CD4-positive, alpha-beta T cell treated with Interferon gamma for 1 hour (primary cell): Measurements from ENCODE around the gene NIT2.
"Not testable (repeated sequence)": the region's sequence is repeated elsewhere in the genome, so short reads cannot be mapped to it uniquely, and the experiment has no call there.

Experiments used
- DNase-seq: peaks from one replicate; pipeline ENCODE4 v3.0.0-alpha.2; 2020

The NIT2 gene

DNA sequence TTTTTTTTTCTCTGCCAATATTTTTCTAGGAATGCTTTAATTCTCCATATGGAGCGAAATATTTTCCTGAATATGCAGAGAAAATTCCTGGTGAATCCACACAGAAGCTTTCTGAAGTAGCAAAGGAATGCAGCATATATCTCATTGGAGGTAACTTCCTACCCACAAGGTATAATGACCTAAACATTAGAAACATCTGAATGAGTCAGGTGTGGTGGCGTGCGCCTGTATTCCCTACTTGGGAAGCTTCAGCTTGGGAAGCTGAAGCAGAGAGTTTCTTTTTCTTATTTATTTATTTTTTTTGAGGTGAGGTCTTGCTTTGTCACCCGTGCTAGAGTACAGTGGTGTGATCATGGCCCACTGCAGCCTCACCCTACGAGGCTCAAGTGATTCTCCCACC, 5.2 kb downstream of the NIT2 start:
- DNase-seq, result no peak

DNA sequence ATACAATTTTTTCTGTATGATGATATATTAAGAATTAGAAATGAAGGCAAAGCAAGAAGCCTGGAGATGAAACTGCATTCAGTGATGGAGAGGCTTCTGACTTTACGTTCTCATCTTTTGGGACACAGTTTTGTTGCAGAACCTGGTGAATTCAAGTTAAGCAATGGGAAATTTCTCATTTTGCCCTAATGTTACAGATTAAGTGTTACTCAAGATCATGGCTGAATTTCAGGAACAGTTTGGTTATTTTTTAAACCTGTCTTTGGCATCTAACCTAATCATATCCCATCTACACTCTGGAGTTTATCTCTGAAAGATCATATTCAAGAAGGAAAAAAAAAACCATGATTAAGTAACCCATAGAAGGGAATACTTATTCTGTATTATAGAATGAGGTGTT, 6.0 kb downstream of the NIT2 start:
- DNase-seq, result no peak

DNA sequence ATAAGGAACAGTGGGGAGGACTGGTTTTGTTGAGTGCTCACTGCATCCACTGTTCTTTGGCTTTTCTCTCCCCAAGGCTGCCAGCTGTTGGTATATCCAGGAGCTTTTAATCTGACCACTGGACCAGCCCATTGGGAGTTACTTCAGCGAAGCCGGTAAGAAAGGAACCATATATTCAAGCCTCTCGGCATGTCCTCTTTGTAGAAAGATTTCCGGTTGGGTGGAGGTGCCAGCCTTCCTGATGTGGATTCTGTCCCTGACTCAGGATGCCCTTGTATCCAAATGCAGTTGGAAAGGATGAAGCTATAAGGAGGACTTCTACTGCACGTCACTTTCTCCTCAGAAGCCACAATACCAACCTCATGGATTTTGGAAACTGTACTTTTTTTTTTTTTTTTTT, 14.2 kb downstream of the NIT2 start:
- no peak for DNase-seq

DNA sequence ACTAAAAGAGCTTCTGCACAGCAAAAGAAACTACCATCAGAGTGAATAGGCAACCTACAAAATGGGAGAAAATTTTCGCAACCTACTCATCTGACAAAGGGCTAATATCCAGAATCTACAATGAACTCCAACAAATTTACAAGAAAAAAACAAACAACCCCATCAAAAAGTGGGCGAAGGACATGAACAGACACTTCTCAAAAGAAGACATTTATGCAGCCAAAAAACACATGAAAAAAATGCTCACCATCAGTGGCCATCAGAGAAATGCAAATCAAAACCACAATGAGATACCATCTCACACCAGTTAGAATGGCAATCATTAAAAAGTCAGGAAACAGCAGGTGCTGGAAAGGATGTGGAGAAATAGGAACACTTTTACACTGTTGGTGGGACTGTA, 17.2 kb downstream of the NIT2 start:
- DNase-seq, result not testable (repeated sequence)

DNA sequence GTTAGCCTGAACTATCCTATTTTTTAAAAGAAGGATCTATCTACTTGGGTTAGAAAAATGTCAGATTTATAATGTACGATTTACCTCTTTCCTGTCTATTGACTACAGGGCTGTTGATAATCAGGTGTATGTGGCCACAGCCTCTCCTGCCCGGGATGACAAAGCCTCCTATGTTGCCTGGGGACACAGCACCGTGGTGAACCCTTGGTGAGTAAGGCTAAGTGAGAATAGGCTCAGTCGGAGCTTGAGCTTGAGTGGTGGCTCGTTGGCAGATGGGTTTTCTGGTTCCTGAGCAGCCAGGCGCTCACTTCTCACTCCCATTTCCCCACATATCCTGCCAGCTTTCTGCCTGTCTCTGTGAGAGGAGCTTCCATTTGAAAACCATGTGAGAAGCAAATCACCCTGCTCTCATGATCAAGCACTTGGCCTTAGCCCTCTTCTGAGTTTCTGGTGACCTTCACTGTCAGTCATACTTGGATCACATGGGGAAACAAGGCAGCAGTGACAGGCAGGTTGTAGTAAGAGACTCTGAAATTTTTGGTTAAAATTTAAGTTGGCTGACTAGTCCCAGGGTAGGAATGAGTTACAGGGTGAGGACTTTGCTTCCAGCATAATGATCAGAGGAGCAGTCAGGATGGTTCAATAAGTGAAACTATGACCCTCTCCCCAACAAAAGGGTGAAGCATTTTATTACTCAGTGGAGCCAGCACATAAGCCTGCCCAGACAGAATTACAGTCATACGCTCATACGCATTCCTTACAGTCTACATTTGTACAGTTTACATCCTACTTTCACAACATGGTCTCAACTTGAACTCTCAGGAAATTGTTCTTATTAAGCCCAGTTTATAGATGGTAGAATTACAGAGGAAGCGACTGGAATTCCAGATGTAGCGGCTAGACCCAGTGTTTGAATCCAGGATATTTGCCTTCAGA, 18.0 kb downstream of the NIT2 start:
- DNase-seq, result no peak

DNA sequence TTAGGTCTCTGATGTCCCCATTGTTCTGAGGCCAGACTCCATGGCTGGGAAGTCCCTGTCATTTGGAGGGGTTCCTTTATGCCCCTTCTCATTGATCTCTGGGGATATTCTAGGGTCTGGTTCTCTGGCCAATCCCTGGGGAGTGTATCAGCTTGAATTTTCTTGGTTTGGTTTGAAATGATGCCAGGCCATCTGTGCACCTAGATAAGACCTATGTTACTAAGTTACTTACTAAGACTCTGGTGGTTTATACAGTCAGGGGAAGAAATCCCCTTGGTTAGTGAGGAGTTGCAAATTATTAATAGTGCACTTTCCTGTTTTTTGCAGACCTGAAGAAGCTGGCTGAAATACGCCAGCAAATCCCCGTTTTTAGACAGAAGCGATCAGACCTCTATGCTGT, 20.3 kb downstream of the NIT2 start:
- DNase-seq, result no peak

DNA sequence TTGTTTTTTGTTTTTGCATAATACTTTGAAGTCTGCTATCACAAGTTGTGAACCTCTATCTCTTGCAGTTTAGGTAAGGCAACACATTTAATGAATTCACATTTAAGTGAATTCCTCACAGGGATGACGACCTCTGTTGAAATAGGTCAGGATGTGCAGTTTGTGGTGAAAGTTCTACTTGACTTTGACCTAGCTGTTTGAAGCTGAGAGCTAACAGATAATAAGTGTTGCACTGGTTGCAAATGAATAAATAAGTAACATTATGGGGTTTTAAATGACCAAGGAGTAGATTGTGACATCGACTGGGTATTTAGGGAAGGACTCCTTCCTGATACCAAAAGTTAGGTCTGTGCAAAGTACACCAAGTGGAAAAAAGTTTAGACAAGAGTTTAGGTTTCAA, 23.9 kb downstream of the NIT2 start:
- DNase-seq, result no peak

DNA sequence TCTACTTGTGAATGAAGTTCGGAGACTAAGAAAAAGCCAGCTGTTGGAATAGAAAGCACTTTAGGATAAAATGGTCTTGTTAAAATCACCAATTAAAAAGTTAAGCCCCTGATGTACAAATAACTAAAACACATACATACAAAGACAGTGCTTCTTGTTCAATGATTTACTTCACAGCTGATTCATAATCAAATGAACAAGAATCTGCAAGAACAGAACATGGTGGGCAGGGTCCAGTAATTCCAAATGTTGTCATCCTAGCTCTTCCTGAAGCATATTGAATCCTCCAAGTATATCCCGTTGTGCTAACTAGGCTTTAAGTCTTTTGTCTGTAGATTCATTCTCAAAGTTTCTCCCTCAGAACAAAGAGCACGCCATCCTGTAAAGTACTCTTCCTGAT, 24.5 kb downstream of the NIT2 start:
- no peak for DNase-seq

DNA sequence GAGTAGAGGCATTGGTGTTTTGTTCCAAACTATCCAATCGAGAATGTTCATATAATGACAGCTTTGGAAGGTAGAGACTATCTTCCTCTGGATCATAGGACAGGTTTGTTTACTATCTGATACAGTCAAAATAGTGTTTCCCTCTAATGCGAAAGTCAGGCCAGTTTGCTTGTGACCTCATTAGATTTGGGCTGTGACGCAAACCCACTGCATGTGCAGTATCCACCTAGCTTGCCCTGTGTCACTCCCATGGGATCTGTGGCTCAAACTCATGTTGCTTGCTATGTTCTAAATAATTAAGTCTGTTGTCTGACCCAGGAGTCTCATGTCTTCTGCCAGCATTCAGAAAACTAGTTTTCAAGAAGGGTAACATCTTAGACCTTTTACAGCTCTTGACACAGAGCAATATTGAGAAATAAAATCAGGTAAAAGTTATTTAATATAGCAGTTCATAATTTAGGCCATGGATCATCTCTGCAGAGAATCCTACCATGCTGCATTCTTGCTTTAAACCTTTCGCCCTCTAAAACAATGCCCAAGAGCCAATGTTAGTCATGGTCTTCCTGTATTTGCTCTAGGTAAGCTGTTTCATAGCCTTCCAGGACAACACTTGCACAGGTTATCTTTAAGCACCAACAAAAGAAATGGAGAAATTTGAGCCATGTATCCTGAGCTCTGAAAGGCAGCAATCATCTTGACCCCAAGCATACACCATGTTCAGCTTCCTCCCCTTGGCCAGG, 26.4 kb downstream of the NIT2 start:
- no peak for DNase-seq

DNA sequence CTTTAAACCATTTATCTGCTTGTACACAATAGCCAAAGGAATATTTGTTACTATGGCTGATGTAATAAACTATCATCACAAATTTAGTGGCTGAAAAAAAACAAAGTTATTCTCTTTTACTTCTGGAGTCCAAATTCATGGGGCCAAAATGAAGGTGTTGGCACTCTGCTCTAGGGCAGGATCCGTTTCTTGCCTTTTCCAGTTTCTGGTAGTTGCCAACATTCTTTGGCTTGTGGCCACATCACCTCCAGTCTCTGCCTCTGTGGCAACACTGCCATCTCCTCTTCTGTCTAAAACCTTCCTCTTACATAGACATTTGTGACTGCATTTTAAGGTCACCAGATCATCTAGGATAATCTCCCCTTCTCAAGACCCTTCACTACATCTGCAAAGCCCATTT, 27.3 kb downstream of the NIT2 start:
- DNase-seq, result no peak

DNA sequence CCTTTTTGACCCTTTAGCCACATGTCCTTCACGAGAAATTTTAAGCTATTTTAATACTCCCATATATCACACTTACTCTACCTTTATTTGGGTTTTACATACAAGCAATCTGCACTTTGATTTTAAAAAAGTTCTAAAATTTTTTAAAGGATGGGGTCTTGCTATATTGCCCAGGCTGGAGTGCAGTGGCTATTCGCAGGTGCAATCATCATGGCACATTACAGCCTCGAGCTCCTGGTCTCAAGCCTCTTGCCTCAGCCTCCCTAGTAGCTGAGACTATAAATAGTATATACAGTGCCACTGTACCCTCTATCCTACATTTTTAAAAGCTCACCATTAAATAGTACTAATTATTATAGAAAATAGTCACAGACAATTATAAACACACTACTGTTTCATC, 29.9 kb downstream of the NIT2 start:
- DNase-seq, result no peak

DNA sequence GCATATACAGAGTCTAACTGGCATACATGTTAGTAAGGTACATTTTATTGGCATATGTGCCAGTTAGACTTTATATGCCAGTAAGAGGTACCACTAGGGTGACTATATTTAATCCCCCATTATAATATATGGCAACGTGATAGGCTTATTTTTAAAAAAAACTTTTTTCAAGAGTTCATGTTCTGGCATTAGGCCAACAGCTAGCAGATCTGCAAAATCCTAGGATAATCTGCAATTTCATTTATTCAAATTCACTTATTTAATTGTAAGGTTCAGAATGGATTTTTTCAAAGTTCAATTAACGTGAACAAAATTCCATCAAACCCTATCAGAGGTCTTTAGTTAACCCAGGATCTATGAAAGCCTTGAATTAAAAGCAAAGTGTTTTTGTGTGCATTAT, 31.9 kb downstream of the NIT2 start:
- DNase-seq, result no peak

DNA sequence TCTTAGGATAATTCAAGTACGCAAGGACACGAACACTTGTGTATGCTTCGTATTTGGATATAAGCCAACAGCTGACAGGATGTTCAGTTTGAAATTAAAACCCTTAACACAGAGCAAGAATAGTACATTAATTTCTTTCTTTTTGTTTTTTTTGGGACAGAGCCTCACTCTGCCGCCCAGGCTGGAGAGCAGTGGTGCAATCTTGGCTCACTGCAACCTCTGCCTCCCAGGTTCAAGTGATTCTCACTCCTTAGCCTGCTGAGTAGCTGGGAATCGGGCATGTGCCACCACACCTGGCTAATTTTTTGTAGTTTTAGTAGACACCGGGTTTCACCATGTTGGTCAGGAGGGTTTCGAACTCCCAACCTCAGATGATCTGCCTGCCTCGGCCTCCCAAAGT, 33.9 kb downstream of the NIT2 start:
- no peak for DNase-seq

DNA sequence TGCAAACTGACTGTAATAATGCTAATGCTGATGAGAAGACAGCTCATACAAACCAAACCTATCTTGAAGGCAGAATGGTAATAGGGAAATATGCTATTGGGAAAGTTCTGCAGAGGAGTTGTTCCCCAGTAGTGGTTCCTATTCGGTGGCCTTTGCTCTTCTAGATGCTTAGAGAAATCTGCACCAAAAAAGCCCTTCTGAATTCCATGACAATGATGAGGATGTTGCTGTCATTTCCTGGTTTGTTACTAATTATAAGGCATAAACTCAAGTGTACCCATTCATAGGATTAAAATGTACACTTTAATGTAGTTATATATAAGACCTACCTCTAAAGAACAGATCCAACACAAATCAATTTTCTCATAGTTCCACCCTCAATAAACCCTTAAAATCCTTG, 36.2 kb downstream of the NIT2 start:
- no peak for DNase-seq

DNA sequence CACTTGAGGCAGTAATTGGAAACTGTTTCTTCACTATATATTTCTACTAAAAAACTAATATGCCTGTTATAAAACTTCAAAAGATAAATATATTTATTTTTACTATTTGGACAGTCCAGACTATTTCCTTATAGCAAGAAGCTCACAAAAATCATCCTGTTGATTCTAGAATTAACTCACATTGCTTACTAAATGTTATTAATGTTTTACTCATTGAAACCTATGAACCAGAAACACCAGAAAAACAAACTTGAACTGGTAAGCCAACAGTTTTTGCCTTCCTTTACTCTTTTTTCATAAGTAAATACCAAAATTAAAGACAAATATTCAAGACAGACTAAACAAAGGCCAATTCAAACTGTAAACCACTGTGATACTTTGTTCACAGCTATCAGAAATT, 40.0 kb downstream of the NIT2 start:
- no peak for DNase-seq

DNA sequence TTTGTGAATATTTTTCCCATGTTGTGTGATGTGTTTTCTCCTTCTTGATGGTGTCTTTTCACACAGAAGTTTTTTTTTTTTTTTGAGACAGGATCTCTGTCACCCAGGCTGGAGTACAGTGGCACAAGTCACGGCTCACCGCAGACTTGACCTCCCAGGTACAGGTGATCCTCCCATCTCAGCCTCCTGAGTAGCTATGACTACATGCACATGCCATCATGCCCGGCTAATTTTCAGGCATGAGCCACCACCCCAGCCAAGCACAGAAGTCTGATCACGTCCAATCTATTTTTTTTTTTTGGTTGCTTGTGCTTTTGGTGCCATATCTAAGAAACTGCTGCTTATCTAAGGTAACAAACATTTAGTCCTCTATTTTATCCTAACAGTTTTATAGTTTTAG, 41.7 kb downstream of the NIT2 start:
- DNase-seq, result no peak

DNA sequence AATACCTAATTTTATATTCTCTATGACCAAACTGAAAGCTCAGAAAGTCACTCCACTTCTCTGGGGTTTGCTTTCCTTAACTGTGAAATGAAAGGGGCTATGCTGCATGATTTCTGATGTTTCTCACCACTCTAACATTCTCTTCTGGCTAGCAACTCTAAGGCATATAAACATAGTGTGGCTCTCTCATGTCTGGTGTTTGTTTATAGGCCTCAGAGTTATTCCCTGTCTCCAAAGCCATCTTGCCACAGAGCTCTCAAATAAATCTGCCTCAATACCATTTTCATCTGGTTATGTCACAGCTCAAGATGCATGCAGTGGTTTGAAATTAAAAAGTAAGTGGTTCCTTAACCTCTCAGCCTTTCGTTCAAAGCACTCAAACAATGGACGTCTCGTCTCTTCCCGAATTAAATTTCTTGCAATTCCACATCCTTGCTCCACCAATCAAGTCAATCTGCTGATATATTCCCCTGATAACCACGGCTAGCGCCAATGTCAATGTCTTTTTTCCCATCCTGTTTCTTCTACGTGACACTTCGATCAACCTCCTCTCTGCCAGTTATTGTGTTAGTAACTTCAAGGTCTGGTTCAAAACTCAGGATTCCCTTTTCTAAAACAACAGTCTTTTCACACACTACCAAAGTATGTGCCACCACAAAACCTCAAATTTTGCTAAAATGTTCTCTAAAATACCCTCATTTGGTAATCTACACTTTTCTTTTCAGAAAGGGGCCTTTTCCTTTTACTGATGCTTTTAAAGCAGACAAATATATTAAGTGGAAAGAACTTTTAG, 50.4 kb downstream of the NIT2 start:
- no peak for DNase-seq

DNA sequence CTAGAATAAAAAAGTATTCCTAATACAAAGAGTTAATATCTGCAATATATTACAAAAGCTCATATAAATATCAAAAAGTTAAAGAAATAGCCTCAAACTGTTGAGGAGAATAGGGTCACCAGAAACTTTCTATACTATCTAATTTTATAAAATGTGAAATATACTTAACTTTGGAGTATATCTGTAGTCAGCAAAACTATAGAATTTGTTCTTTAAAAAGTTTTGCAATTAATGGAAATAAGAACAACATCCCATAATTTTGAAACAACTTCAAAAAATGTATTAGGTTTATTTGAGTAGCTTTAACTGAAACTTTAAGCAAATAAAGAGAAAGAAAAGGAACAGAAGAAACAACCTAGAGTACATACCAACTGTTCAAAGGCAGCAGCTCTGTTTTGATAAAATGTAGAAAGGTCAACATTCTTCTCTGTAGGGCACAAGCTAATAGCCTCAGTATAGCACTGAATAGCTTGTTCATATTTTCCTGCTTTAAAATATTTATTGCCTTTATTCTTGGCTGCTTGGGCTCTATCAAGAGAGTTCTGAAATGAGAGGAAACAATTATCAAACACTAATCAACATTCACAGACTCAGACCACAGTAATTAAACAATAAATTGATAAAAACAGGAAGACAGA, 52.0 kb downstream of the NIT2 start:
- DNase-seq, result no peak

DNA sequence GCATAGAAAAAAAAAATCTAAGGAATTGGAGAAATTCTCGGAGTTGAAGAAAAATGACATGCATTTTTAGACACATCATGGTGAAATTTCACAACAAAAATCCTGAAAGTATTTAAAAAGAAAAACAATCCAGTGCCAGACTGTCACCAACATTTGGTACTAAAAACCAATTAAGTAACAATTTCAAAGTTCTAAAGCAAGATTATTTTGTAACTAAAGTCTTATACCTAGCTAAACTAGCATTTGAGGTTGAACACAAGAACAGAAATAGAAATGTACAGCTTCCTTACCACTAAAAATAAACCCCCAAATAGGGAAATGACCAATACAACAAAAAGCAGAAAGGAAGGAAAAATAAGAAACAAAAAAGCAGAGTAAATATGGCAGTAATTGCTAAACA, 54.5 kb downstream of the NIT2 start:
- no peak for DNase-seq

DNA sequence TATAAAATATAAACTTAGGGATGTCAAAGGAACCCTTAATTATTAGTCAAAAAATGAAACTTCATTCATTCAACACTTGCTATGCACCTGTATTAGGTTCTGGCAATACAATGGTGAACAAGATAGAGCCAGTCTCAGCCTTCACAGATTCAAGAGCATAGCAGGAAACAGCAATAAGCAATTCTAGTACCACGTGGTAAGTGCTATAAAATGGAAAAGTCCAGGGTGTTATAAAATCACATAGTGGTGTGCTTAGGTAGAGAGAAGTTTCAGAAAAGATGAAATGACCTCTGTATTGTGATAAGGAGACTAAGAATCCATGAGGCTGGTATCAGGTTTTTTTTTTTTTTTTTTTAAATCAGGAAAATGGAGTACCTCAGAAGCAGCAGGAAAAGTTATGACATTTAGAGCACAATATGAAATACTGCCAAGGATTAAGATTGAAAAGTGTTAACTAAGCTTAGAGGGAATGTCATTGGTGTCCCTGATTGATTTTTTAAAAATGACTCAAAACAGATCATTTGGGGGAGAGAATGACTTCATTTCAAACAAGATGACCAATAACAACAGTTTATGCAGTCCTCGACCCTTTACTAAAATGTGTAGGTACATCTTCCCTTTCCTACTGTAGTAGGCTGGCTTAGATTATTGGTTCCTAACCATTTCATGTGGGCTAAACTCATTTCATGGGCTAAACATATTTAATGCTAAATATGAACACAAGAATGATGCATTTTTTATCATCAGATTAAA, 61.3 kb downstream of the NIT2 start:
- DNase-seq, result no peak

DNA sequence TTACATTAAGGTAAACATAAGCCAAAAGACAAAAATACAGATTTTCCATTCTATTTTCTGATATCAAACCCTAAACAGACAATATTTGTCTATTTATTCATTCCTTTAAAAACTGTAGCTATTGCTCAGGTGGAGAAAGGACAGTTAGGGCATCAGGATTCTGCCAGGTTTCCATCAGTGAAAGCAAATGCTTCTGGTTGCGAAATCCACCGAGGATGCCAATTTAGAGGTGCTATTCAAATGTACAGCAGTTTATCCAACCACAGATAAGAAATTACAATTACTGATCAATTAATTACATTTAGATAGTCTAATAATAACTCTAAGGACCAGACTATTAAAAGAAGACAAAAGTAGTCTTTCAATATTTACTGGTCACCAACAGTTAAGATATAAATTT, 62.4 kb downstream of the NIT2 start:
- no peak for DNase-seq

DNA sequence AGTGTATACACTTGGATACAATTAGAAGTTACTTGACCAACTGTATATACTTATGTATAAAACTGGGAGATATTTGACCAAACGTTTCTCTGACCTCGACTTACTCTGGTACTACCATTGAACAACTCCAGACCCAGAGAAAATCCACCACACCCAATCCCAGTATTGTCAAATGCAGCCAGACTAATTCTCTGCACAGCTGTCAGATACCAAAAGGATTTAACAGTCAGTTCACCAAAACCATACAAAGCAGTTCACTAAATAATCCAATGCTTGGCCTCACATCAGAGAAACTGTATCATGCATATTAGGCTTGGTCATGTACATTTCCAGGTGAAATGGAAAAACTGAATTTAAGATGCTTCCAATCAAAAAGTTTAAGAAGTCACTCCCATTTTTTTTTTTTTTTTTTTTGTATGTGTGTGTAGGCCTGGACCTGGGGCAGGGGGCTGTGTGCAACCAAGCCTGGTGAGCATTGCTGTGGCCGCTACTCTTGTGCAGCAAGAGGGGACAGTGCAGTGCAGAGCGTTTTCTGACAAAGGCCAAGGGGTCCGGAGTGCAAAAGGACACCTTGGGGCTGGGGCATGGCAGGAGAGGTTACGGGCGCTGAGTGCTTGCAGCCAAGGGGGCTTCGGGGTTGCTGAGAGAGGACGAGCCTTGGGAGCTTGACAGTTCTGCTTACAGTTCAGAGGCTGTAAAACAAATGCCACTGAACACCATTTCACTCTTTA, 64.9 kb downstream of the NIT2 start:
- DNase-seq, result no peak
